GM23248 (cell line): ENCODE measurements around the gene ZNF684.

ENCODE experiments used
- EZH2 ChIP-seq: fragments of 200-600 bp; sonication (generic); IDR thresholded peaks from 2 replicates; pipeline ENCODE4 v1.6.1; 2018; ENCODE audit warnings: antibody characterized with exemption, mild to moderate bottlenecking; ENCODE audit not compliant: insufficient read depth, poor library complexity, severe bottlenecking
- EZH2phosphoT487 ChIP-seq: fragments of 200-600 bp; sonication (generic); IDR thresholded peaks from 2 replicates; pipeline ENCODE4 v1.6.1; 2018; ENCODE audit warnings: antibody characterized with exemption, moderate library complexity, mild to moderate bottlenecking, low read depth; ENCODE audit not compliant: insufficient read depth

DNA sequence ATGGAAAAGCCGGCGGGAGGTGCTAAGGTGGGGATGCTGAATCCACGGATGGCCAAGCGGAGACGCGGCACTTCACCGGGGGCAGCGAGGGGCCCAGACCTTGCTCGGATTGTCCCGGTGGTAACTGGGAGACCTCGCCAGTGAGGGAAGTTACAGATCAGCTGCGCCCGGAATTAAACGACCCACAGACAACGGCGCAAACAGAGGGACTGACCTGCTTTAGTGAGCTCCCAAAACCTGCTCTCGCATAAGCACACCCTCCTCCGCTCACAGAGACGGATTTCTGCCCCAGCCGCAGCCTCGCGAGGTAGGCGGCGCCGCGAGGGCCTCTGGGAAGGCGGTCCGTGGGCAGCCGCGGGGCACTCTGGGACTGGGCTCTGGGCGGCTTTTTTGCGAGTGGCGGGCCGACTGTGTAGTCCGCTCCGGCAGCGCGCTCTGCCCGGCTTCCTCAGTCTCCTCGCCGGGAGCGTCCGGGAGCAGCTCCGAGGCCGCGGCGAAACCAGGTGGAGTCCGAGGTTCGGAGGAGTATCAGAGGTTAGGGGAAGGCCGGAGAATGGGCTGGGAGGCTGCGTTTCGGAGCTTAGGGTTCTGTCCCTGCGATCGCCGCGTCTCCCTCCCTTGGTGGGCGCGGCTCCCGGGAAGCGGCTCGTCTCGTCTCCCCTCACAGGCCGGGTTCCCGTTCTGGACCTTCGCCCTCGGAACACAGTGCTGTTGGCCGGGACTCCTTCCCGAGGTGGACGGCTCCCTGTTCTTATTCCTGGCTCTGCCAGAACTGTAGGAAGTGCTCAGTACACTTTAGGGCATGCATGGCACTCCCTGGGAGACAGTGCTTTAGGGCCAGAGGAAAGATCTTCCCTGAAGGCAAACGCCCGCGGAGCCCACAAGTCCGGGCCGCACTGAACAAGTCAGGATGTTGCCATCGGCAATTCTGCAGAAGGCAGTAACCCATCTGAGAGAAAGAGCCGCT, 22.8 kb upstream of the ZNF684 start, which contains the start of gene EXO5:
- TF ChIP-seq EZH2, result no peak
- TF ChIP-seq EZH2phosphoT487, result no peak
